ENCODE results near the gene AADAT. TPM values are rescaled to one million over a fixed set of nuclear protein-coding genes. Genes with fewer than 3 reads are reported as not detected.
"Not testable (repeated sequence)": the region's sequence is repeated elsewhere in the genome, so short reads cannot be mapped to it uniquely, and the experiment has no call there.

The AADAT gene
- total RNA-seq, 1 donor from 2014 or later: 36.3 TPM

DNA sequence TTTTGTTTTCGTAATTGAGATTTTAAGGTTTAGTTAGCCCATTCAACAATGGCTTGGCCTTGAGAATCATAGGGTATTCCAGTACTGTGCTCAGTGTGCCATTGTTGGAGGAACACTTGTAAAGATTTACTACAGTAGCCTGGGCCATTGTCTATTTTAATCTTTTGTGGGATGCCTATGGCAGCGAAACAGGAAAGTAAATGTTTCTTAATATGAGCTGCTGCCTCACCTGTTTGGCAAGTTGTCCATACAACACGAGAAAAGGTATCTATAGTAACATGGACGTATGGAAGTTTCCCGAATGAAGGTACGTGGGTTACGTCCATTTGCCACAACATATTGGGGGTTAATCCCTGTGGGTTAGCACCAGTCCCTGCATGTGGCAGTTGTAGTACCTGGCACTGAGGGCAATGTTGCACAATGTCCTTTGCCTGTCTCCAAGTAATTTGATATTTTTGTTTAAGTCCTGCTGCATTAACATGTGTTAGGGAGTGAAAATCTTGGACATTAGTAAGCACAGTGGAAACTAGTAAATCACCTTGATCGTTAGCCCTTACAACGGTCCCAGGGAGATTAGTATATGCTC is 38.6 kb upstream of the AADAT start:
- Mint-ChIP-seq H3K4me1 (no peaks in the 10 kb centered on the region), H3K27me3 (ENCODE audit: low read depth) (no peaks in the 10 kb centered on the region), H3K9me3 (peaks cover 33% of the 10 kb centered on the region), H3K4me3 (no peak overlapping the region), H3K36me3 (peaks cover 3% of the 10 kb centered on the region), H3K27ac (no peak overlapping the region)
- no peak for DNase-seq (ENCODE audit: low spot score in 2 of 2, unreplicated experiment in 2 of 2)
- TF ChIP-seq, protein P1, sequence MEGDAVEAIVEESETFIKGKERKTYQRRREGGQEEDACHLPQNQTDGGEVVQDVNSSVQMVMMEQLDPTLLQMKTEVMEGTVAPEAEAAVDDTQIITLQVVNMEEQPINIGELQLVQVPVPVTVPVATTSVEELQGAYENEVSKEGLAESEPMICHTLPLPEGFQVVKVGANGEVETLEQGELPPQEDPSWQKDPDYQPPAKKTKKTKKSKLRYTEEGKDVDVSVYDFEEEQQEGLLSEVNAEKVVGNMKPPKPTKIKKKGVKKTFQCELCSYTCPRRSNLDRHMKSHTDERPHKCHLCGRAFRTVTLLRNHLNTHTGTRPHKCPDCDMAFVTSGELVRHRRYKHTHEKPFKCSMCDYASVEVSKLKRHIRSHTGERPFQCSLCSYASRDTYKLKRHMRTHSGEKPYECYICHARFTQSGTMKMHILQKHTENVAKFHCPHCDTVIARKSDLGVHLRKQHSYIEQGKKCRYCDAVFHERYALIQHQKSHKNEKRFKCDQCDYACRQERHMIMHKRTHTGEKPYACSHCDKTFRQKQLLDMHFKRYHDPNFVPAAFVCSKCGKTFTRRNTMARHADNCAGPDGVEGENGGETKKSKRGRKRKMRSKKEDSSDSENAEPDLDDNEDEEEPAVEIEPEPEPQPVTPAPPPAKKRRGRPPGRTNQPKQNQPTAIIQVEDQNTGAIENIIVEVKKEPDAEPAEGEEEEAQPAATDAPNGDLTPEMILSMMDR (IDR thresholded peaks at IDR 0.05; ENCODE audit: unreplicated experiment): no peak

DNA sequence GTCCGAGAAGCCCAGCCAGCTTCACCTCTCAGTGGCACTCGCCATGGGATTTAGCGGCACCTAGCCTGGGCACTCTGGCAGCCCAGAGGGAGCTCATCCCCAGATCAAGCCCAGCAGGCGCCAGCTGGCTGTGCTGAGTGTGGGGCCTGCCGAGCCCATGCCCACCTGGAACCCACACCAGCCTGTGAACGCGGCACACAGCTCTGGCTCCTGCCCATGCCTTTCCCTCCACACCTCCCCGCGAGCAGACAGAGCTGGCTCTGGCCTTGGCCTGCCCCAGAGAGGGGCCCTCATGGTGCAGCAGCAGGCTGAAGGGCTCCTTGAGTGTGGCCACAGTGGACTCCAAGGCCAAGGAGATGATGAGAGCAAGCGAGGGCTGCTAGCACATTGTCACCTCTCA is 38.0 kb upstream of the AADAT start:
- H3K36me3 Mint-ChIP-seq: no peaks in the 10 kb centered on the region
- TF ChIP-seq, protein P1 (IDR thresholded peaks at IDR 0.05; ENCODE audit: unreplicated experiment): no peak
- H3K9me3 Mint-ChIP-seq: peaks cover 27% of the 10 kb centered on the region
- H3K27me3 Mint-ChIP-seq (ENCODE audit: low read depth): no peaks in the 10 kb centered on the region
- DNase-seq (ENCODE audit: low spot score in 2 of 2, unreplicated experiment in 2 of 2): no peak
- H3K4me1 Mint-ChIP-seq: no peaks in the 10 kb centered on the region
- no peak overlapping the region for H3K4me3 Mint-ChIP-seq
- no peak overlapping the region for H3K27ac Mint-ChIP-seq

DNA sequence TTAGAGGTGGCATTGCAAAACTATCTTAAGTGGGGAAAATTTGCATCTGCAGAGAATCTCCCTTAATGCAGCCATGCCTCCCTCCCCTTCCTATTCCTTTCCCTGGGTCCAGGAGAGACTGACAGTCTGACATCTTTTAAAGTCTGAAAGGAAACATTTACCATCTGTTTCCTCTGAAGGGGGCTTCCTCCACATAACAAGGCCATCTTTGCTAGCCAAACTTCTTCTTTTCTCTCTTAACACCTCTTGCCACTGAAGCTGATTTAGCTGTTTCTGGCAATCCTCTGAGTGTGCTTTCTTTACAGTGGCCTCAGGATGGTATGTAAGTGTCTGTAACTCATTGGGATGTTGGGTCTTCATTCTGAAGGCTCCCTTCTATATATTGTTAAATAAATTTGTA is 34.6 kb upstream of the AADAT start:
- TF ChIP-seq, protein P1 (IDR thresholded peaks at IDR 0.05; ENCODE audit: unreplicated experiment): no peak
- peaks cover 5% of the 10 kb centered on the region for H3K4me1 Mint-ChIP-seq
- H3K4me3 Mint-ChIP-seq: no peak overlapping the region
- no peak for DNase-seq (ENCODE audit: low spot score in 2 of 2, unreplicated experiment in 2 of 2)
- peaks cover 24% of the 10 kb centered on the region for H3K9me3 Mint-ChIP-seq
- H3K27me3 Mint-ChIP-seq (ENCODE audit: low read depth): no peaks in the 10 kb centered on the region
- H3K36me3 Mint-ChIP-seq: no peaks in the 10 kb centered on the region
- H3K27ac Mint-ChIP-seq: no peak overlapping the region

DNA sequence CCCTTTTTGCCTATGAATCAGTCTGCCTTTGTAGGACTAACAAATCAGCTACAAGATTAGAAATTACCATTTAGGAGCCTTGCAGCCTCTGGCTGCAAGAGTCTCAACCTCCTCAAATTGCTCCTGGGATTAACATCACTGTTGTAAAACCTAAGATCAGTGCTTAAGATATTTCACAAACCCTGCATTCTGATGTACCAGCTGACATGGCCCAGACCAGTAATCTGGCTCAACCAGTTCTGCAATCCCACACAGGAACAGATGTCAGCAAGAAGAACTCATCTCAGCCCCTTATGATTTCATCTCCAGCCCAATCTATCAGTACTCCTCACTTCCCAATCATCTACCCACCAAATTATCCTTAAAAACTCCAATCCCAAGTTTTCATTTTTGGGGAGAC is 32.5 kb upstream of the AADAT start:
- no peaks in the 10 kb centered on the region for H3K36me3 Mint-ChIP-seq
- TF ChIP-seq, protein P1 (IDR thresholded peaks at IDR 0.05; ENCODE audit: unreplicated experiment): no peak
- peaks cover 30% of the 10 kb centered on the region for H3K9me3 Mint-ChIP-seq
- H3K4me3 Mint-ChIP-seq: no peak overlapping the region
- no peaks in the 10 kb centered on the region for H3K27me3 Mint-ChIP-seq (ENCODE audit: low read depth)
- H3K4me1 Mint-ChIP-seq: peaks cover 5% of the 10 kb centered on the region
- DNase-seq (ENCODE audit: low spot score in 2 of 2, unreplicated experiment in 2 of 2): no peak
- H3K27ac Mint-ChIP-seq: no peak overlapping the region

DNA sequence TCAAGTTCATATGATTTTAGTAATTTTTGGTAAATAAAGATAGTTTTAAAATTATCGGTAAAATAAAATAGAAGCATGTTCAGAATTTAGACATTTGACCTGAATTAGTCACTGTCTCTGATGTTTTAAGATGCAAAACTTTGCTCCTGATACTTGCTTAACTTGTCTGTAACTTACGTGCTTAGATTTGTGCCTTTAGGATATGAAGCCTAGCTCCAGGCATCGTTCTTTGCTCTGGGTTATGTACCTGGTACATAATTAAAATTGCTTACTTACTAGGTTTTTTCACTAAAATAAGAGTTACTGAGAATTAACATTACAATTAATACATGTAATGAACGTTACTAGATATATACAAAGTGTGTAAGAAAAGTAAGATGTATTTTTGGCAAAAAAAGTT is 24.9 kb upstream of the AADAT start:
- no peaks in the 10 kb centered on the region for H3K27me3 Mint-ChIP-seq (ENCODE audit: low read depth)
- H3K36me3 Mint-ChIP-seq: no peaks in the 10 kb centered on the region
- H3K27ac Mint-ChIP-seq: no peak overlapping the region
- H3K9me3 Mint-ChIP-seq: peaks cover 13% of the 10 kb centered on the region
- no peak for DNase-seq (ENCODE audit: low spot score in 2 of 2, unreplicated experiment in 2 of 2)
- peaks cover 11% of the 10 kb centered on the region for H3K4me1 Mint-ChIP-seq
- TF ChIP-seq, protein P1 (IDR thresholded peaks at IDR 0.05; ENCODE audit: unreplicated experiment): no peak
- no peak overlapping the region for H3K4me3 Mint-ChIP-seq

DNA sequence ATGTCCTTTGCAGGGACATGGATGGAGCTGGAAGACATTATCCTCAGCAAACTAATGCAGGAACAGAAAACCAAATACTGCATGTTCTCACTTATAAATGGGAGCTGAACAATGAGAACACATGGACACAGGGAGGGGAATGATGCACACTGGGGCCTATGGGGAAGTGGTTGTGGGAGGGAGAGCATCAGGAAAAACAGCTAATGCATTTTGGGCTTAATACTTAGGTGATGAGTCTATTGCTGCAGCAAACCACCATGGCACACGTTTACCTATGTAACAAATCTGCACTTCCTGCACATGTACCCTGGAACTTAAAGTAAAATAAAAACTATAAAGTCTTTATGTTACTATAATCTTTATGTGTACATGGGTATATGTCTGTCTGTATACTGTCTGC is 24.4 kb upstream of the AADAT start:
- not testable (repeated sequence) for H3K36me3 Mint-ChIP-seq; H3K27me3 Mint-ChIP-seq (ENCODE audit: low read depth); H3K4me3 Mint-ChIP-seq; DNase-seq (ENCODE audit: low spot score in 2 of 2, unreplicated experiment in 2 of 2); H3K27ac Mint-ChIP-seq
- H3K4me1 Mint-ChIP-seq: peaks cover 14% of the 10 kb centered on the region
- H3K9me3 Mint-ChIP-seq: peaks cover 13% of the 10 kb centered on the region
